ENCODE results near the gene PANK1.
"Not testable (repeated sequence)": the region's sequence is repeated elsewhere in the genome, so short reads cannot be mapped to it uniquely, and the experiment has no call there.

PANK1 gene

GRCh38 chr10:89621438-89621837 is 23.6 kb downstream of the PANK1 start:
- no peak for DNase-seq (ENCODE audit: low read depth in 1 of 2, low spot score in 1 of 2)

- not testable (repeated sequence) for DNase-seq (ENCODE audit: low read depth in 1 of 2, low spot score in 1 of 2)
These were observed 24.7 kb downstream of the PANK1 start for GRCh38 chr10:89620296-89620695.

DNA sequence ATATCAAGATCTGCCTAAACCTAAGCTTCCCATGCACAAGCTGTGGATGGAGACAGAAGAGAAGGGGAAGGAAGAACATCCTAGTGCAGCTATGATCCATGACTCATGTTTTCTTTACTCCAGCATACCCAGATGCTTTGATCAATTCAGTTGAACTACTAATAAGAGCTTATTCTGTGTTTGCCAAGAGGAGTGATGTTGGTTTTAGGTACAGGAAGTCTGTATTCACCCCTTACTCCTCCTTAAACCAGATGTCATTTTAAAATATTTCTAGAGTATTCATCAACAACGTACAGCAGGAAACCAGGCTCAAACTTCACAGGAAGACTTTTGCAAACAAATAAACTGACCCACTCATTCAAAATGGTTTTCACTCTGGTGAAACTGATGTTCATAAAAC is 29.2 kb downstream of the PANK1 start:
- DNase-seq (ENCODE audit: low read depth in 1 of 2, low spot score in 1 of 2) = no peak

GRCh38 chr10:89615112-89615511 is 29.9 kb downstream of the PANK1 start:
- DNase-seq (ENCODE audit: low read depth in 1 of 2, low spot score in 1 of 2) = no peak

DNA sequence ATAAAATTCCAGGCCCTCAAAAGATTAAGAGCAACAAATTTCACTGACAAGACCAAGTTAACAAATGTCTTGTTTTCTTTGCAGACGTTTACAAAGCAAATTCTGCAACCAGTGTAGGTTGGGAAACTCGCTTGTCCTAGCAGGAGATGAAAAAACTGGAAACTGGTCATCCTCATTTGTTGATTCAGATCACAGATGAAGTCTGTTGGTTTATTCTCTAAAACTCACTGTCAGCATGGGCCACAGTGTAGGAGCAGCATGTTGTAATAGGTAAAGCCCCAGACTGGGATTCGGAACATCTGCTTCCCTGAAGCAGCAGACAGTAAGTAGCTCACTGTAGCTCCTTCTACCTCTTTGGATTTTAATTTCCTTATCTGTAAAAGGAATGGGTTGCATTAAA is 31.5 kb downstream of the PANK1 start:
- DNase-seq (ENCODE audit: low read depth in 1 of 2, low spot score in 1 of 2) = no peak

DNA sequence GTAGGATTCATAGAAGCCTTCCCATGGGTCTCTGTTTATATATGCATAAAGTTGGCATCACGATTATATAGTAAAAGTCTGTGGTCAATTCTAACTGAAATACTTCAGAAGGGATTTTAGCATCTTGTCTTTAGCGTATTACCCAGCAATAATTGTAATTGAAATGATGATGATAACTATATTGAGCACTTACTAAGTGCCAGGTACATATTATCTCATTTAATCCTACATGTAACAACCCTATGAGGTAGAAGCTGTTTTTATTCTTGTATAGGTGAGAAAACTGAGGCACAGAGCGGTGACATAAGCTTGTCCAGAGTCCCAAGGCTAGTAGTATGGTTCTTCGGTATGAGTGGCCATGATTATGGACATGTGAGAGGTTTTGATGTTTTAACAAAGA is 33.8 kb downstream of the PANK1 start:
- DNase-seq (ENCODE audit: low read depth in 1 of 2, low spot score in 1 of 2) = no peak

DNA sequence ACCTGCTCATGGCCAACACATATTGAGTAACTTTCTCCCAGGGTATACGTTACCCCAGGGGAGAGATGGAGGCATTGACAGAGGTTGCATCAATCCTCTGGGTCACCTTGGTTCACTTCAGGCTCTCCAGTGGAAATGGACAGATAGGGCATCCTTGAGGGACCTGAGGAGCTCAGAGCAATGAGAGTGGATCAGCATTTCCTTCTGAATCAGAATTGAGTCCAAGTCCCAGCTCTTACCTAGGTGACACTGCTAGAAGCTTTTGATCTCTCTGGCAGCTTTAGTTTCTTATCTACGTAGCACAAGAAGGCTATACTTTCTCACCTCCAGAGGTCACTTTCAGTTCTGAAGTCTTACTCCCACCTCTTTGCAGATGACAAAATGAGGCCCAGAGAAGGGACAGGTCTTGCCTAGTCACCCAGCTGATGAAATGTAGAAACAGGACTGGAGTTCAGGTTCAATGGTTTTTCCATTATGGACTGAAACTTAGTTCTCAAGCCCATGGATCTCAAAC is 35.2 kb downstream of the PANK1 start:
- DNase-seq (ENCODE audit: low read depth in 1 of 2, low spot score in 1 of 2) = no peak

DNA sequence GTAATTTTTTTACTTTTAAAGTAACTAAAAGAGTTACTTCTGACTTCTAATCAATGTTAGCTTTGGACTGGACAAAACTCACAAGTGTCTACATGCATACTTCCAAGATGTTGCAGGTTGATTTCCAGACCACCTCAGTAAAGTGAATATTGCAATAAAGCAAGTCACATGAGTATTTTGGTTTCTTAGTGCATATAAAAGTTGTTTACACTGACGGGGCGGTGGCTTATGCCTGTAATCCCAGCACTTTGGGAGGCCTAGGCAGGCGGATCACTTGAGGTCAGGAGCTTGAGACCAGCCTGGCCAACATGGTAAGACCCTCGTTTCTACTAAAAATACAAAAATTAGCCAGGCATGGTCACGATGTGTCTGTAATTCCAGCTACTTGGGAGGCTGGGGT is 40.8 kb downstream of the PANK1 start:
- DNase-seq (ENCODE audit: low read depth in 1 of 2, low spot score in 1 of 2) = no peak

GRCh38 chr10:89602919-89603318 is 42.1 kb downstream of the PANK1 start:
- no peak for DNase-seq (ENCODE audit: low read depth in 1 of 2, low spot score in 1 of 2)

DNA sequence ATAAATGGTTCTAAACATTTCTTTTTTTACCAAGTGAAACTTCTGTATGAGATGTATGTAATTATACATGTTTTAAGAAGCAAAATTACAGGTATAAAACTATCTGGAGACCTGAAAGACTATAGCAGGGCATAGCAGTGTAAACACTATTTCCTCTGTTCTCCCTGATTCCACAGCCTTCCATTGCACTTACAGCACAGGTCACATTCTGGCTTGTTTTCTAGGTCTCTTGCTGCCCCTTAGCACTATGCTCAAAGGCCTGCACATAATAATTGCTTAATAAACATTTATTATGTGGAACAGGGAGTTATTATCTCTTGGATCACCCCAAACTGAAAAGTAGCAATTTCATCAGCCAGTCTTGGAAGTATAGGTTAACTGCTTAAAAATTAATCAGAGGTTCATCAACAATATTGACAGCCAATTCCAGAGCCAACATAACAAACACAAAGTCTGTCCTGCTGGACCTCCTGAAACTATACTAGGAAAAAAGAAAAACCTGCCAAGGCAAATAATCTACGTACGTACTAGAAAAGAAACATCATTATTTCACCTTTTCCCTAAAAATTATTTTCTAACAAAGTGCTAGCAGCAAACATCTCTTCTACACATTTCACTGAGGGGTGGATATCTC is 43.2 kb downstream of the PANK1 start:
- DNase-seq (ENCODE audit: low read depth in 1 of 2, low spot score in 1 of 2) = no peak

- no peak for DNase-seq (ENCODE audit: low read depth in 1 of 2, low spot score in 1 of 2)
These were observed 45.0 kb downstream of the PANK1 start for GRCh38 chr10:89600041-89600440.

DNA sequence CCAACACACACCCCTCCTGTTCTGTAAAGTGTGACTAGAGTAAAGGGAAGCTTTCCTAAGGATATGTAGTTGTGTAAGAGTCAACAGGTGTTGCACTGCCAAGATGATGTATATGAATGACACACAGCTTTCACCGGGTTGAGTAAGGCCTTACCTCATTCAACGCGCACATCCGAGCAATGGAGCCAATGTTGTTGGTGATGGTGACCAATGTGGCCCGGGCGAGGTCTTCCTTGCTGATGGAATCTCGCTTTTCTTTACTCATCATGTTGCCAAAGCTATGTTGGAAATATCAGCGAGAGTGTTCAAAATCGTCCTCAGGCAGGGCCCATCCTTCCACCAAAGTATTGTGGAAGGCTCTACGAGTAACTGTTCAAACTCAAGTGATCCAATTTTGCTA is 52.0 kb downstream of the PANK1 start:
- DNase-seq (ENCODE audit: low read depth in 1 of 2, low spot score in 1 of 2) = no peak

DNA sequence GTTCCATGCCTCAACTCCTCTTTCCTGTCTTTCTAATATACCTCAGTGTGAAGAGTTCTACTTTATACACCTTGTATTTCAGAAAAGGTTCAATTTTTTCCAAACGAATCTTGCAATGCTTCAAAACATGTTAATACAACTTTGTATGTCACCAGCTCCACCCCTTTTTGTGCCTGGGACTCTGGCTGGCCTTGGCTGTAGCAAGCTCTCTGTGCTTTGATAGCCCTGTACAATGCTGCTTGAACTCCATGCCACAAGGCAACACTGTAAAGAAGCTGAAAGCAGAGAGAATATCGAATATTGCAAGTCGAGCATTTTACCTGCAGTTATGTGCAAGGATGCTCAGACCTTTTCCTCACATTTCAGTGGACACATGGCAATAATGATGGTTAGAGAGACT is 52.5 kb downstream of the PANK1 start:
- no peak for DNase-seq (ENCODE audit: low read depth in 1 of 2, low spot score in 1 of 2)

- DNase-seq (ENCODE audit: low read depth in 1 of 2, low spot score in 1 of 2) = no peak
These were observed 53.2 kb downstream of the PANK1 start for GRCh38 chr10:89591796-89592271.

DNA sequence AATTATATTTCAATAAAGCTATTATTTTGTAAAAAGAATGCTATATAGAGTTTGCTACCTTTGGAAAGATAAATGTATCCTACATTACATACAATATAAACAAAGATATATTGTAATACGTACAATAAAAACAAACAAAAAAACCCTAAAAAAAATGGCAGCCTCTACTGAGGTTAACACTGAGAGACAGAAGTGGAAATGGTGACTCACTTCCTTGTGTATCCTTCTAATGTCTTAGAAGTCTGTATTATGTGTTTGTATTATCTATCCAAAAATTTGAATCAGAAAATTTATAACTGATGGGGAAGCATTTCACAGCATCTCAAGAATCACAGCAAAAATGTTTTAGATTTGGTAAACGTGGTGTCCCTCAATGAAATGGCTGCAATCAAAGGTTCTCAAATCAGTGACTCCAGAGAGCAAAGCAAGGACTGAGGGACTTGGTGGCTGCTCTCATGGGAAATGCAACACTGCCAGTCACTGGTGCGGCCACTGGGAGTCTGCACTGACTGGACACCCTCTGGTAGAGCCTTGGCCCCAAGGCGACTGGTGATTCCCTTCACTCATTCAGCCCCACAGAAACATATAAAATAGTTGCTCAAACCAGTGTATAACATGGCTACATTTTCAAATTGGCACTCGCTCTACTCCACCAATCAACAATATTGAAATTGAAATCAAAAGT is 53.8 kb downstream of the PANK1 start:
- DNase-seq (ENCODE audit: low read depth in 1 of 2, low spot score in 1 of 2) = no peak

DNA sequence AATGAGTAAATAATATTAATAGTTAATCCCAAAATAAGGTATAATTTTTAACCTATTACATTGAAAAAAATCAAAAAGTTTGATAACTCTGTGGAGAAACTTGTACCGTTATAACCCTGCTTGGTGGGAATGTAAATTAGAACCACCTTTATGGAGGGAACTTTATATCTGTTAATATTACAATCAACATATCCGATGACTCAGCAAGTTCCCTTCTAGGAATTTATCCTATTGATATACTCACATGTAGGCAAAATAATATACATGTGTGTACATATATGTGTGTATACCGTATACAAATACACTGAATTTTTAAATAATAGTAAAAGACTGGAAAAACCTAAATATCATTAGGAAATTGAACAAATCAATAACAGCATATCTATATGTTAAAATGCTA is 54.7 kb downstream of the PANK1 start:
- DNase-seq (ENCODE audit: low read depth in 1 of 2, low spot score in 1 of 2) = no peak

GRCh38 chr10:89589101-89589720 is 55.8 kb downstream of the PANK1 start:
- no peak for DNase-seq (ENCODE audit: low read depth in 1 of 2, low spot score in 1 of 2)

- DNase-seq (ENCODE audit: low read depth in 1 of 2, low spot score in 1 of 2) = no peak
These were observed 56.4 kb downstream of the PANK1 start for GRCh38 chr10:89588671-89589070.

GRCh38 chr10:89582022-89582421 is 63.0 kb downstream of the PANK1 start:
- DNase-seq (ENCODE audit: low read depth in 1 of 2, low spot score in 1 of 2) = no peak

- no peak for DNase-seq (ENCODE audit: low read depth in 1 of 2, low spot score in 1 of 2)
These were observed 64.8 kb downstream of the PANK1 start for GRCh38 chr10:89580243-89580642.

DNA sequence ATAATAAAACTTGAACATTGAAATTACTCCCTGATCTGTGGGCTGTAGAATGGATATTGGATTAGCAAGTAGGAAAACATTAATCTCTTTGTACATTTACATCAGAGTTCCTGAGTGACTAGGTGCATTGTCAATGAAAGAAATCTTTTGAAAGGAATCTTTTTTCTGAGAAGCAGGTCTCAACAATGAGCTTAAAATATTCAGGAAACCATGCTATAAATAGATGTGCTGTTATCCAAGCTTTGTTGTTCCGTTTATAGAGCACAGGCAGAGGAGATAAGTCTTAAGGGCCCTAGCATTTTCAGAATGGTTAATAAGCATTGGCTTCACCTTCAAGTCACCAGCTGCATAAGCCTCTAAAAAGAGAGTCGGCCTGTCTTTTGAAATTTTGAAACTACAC is 68.3 kb downstream of the PANK1 start:
- DNase-seq (ENCODE audit: low read depth in 1 of 2, low spot score in 1 of 2) = no peak

- DNase-seq (ENCODE audit: low read depth in 1 of 2, low spot score in 1 of 2) = no peak
These were observed 69.0 kb downstream of the PANK1 start for GRCh38 chr10:89576022-89576421.
